ENCODE results near the gene CDC73.
"Not testable (repeated sequence)": the region's sequence is repeated elsewhere in the genome, so short reads cannot be mapped to it uniquely, and the experiment has no call there.

The CDC73 gene

DNA sequence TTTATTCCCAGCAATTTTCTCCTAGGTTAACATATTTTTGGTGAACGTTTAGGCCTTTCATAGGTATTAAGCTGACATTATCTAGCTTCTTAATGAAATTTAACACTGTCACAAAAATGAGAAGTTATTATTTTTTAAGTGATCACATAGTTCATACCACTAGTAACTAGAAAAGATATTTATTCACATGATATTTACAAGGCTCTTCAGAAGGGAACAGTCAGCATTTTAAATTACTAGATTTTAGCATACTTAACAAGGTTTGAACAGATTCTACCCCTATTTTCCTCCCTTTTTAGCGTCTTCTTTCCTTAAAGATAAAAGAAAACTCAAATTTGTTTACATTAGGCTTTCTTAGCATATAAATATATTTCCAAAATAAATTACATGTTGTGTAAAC is 130.1 kb downstream of the CDC73 start:
- no peak for TF ChIP-seq GATA1 (IDR thresholded peaks at IDR 0.05; ENCODE audit: low read depth, low read length)
- TF ChIP-seq POLR2A (IDR thresholded peaks at IDR 0.05; ENCODE audit: low read length): no peak
- no peak for DNase-seq

DNA sequence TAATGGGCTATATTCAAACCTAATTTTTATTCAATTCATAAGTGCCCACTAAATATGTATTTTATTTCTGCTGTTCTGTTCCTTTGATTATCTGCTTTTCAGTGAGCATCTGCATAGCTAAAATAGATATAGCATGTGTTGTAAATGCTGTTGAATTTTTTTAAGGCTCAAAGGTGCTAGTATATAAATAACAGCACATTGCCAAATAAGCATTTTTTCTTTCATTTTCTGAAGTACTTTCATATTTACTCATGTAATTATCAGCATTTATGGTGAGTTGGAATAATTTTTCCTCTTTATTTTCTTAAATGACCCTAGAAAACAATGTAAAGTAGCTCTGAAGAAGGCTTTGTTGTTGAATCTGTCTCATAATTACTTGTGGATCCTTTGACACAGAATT is 134.2 kb downstream of the CDC73 start:
- no peak for TF ChIP-seq GATA1 (IDR thresholded peaks at IDR 0.05; ENCODE audit: low read depth, low read length)
- no peak for TF ChIP-seq POLR2A (IDR thresholded peaks at IDR 0.05; ENCODE audit: low read length)
- DNase-seq: no peak

DNA sequence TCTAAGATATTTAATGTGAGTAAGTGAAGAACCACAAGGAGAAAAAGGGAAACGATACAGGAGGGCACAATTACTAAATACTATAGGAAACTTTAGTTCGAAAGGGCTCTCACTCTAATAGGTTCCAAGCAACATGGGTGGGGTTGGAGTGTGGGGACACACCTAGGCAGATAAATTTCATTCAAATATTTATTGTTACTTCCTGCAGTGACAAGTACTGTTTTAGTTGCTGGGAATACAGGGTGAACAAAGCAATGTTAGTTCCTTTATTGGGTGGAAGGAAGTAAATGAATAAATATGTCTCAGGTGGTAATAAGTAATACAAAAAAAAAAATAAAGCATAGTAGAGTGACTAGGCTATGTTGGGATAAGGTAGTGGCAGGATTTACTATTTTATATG is 137.8 kb downstream of the CDC73 start:
- no peak for DNase-seq
- TF ChIP-seq GATA1 (IDR thresholded peaks at IDR 0.05; ENCODE audit: low read depth, low read length) (no peak), POLR2A (IDR thresholded peaks at IDR 0.05; ENCODE audit: low read length) (no peak)

DNA sequence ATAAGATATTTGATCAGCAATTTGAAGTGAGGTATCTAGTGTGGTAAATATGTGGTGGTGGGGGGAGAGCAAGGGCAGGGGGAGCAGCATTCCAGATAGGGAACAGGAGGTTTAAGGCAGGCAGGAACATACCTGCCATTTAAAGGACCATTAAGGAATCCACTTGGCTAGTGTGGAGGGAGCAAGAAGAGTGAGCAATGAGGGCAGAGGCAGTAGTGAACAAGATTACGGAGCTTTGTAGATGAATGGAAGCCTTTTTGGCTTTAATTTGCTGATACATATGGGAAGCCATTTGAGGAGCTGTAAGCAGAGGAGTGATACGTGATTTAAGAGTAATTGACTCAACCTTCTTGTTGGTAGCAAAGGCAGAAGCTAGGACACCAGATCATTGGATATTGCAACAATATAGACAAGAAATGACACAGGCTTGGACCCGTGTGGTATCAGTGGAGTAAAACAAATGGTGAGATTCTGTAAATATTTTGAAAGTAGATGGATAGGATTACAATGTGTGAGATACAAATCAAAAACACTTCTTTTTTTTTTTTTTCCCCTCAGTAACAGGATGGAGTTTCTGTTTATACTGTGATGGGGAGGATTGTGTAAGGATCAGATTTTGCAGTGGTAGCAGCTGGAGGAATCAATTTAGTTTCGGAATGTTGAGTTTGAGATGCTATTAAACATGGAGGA is 138.4 kb downstream of the CDC73 start:
- TF ChIP-seq POLR2A (IDR thresholded peaks at IDR 0.05; ENCODE audit: low read length) (no peak), GATA1 (IDR thresholded peaks at IDR 0.05; ENCODE audit: low read depth, low read length) (no peak)
- no peak for DNase-seq

DNA sequence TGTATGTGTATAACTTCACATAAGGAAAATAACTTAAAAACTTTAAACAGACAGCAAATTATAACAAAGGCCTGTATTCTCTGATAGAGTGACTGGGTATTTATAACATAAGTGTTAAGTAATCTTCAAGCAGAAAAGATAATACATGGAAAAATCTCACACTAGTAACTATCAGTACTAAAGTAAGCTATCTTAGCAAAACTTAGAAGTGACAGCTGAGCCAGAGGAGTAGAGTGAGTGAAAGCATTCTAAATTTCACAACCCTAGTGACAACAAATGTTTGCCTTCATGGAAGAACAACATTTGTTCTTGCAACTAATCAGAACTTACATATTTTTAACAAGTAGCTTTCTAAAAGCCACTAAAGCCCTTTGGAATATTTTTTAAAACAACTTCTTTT is 139.1 kb downstream of the CDC73 start:
- no peak for TF ChIP-seq POLR2A (IDR thresholded peaks at IDR 0.05; ENCODE audit: low read length)
- TF ChIP-seq GATA1 (IDR thresholded peaks at IDR 0.05; ENCODE audit: low read depth, low read length): no peak

DNA sequence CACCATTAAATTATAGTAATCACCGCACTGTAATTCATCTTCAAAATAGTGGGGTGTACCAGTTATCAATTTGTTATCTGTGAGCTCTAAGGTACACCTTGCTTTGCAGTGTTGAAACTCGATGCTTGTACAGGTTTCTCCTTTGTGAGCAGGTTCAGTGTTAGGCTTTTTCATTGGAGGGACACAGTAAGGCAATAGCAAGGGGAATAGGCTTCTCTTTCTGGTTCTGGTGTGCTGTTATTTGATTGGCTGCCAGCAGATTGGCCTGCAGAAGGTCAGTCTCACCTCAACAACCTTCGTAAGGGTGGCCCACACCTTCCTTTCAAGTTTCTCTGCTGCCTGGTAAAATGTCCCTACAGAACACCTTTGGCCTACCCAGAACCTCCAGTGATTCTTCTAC is 140.8 kb downstream of the CDC73 start:
- no peak for DNase-seq
- TF ChIP-seq GATA1 (IDR thresholded peaks at IDR 0.05; ENCODE audit: low read depth, low read length) (no peak), POLR2A (IDR thresholded peaks at IDR 0.05; ENCODE audit: low read length) (no peak)

More for the DNA sequence above, 139.1 kb downstream of the CDC73 start:
- DNase-seq: no peak

DNA sequence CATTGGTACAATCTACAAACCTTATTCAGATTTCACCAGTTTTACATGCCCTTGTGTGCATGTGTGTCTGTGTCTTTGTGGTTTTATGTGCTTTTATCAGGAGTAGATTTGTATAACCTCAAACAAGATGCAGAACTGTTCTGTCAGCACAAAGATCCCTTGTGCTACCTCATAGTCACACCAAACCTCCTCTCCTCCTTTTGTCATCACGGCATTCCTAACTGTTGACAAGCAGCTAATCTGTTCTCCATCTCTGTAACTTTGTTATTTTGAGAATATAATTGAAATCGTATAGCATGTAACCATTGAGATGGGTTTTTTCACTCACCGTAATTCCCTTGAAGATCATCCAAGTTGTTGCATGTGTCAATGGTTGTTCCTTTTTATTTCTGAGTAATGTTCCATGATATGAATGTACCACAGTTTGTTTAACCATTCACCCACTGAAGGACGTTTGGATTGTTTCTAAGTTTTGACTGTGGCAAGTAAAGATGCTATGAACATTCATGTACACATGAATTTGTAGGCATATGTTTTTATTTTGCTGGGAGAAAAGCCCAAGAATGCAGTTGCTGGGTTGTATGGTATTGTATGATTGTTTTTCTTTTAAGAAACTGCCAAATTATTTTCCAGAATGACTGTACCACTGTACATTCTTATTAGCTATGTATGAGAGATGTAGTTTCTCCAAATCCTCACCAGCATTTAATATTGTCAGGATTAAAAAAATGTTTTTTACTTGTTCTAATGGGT is 142.7 kb downstream of the CDC73 start:
- DNase-seq: peak in 1 of 2 experiments; percentile 9
- TF ChIP-seq GATA1 (IDR thresholded peaks at IDR 0.05; ENCODE audit: low read depth, low read length) (no peak), POLR2A (IDR thresholded peaks at IDR 0.05; ENCODE audit: low read length) (no peak)

DNA sequence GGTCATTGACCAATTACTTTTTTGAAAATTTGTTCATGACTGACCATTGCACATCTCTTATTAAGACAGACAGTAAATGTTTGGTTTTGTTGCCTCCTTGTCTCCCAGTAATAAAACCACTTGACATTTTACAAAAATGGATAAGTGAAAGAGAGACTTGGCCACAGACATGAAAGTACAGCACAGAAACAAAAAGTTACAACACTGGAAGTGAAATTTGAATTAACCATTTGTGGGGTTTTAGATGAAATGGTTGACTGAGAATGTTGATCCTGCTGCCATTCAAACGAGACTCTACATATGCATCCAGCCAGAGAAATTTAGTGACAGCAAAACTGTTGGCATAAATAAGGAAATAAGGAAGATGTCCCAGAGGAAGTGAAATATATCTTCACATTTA is 143.9 kb downstream of the CDC73 start:
- DNase-seq: no peak
- TF ChIP-seq POLR2A (IDR thresholded peaks at IDR 0.05; ENCODE audit: low read length): no peak
- no peak for TF ChIP-seq GATA1 (IDR thresholded peaks at IDR 0.05; ENCODE audit: low read depth, low read length)

DNA sequence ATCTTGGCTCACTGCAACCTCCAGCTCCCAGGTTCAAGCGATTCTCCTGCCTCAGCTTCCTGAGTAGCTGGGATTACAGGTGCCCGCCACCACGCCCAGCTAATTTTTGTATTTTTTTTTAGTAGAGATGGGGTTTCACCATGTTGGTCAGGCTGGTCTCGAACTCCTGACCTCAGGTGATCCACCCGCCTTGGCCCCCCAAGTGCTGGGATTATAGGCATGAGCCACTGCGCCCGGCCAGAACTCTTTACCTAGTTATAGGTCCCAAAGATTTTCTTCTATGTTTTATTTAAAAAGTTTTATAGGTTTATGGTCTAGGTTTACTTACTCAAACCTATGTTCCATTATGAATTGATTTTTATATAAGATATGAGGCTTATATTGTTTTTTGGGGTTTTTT is 145.0 kb downstream of the CDC73 start:
- not testable (repeated sequence) for DNase-seq

DNA sequence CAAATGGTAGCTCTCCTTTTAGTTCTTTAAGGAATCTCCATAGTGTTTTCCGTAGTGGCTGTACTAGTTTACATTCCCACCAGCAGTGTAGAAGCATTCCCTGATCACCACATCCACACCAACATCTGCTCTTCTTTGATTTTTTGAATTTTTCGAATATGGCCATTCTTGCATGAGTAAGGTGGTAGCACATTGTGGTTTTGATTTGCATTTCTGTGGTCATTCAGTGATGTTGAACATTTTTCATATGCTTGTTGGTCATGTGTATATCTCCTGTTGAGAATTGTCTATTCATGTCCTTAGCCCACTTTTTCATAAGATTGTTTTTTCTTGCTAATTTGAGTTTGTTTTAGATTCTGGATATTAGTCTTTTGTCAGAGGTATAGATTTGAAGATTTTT is 149.2 kb downstream of the CDC73 start:
- no peak for DNase-seq

DNA sequence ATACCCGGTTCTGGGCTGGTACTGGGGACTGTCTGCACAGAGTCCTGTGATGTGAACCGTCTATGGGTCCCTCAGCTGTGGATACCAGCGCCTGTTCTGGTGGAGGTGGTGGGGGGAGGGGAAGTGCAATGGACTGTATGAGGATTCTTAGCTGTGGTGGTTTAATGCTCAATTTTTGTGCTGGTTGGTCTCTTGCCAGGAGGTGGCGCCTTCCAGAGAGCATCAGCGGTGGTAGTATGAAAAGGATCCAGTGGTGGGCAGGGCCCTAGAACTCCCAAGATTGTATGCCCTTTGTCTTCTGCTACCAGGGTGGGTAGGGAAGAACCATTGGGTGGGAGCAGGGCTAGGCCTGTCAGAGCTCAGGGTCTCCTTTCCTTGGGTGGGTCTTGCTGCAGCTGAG is 153.9 kb downstream of the CDC73 start:
- peak; percentile 6 to 7 for DNase-seq
- TF ChIP-seq GATA1 (IDR thresholded peaks at IDR 0.05; ENCODE audit: low read depth, low read length) (no peak), POLR2A (IDR thresholded peaks at IDR 0.05; ENCODE audit: low read length) (no peak)

More for the DNA sequence above, 149.2 kb downstream of the CDC73 start:
- TF ChIP-seq POLR2A (IDR thresholded peaks at IDR 0.05; ENCODE audit: low read length) (no peak), GATA1 (IDR thresholded peaks at IDR 0.05; ENCODE audit: low read depth, low read length) (no peak)

DNA sequence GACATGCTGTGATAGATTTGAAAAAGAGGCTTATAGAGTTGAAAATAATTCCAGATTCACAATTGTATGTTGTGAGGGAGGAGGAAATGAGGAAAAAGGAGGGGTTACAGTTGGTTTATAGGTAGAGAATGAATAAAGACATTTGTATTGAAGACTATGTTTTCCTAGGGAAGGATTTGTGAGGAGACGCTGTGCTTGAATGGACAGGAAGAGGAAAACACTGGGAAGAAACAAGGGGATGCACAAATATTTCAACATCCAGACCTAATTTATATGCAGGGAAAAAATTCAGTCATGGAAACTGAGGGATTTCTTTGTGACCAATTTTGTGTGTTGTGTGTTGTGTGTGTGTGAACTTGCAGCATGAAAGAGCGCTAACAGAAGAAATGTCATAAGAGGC is 157.1 kb downstream of the CDC73 start:
- TF ChIP-seq POLR2A (IDR thresholded peaks at IDR 0.05; ENCODE audit: low read length) (no peak), GATA1 (IDR thresholded peaks at IDR 0.05; ENCODE audit: low read depth, low read length) (no peak)

DNA sequence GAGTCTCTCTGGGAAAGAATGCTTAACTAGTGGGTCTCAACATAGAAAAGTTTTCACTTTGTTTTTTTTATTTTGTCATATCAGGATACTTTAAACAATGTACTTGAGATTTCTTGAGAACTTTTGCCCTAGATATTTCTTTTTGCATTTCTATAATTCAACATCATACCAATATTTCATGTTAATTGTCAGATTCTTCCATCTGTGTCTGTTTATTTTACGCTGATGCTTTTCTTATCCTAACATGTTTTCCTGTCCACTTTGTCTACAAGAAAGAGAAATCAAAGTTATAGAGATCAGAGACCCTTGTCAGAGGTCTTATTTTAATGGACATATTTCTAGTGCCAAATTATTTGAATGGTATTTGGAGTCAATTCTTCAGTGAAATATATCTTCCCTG is 160.1 kb downstream of the CDC73 start:
- DNase-seq: no peak
- no peak for TF ChIP-seq GATA1 (IDR thresholded peaks at IDR 0.05; ENCODE audit: low read depth, low read length)
- no peak for TF ChIP-seq POLR2A (IDR thresholded peaks at IDR 0.05; ENCODE audit: low read length)

More for the DNA sequence above, 157.1 kb downstream of the CDC73 start:
- DNase-seq: no peak

DNA sequence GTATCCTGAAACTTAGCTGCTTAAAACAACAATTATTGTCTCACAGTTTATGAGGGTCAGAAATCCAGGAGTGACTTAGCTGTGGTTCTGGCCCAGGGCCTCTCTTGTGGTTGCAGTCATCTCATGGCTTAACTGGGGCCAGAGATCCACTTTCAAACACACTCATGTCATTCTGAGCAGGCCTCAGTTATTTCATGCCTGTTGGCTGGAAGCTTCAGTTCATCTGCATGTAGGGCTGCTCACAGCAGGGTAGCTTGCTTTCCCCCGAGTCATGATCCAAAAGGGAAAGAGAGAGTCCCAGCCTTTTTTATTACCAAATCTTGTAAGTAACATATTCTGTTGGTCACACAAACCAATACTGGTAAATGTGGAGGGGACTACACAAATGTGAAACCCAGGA is 161.2 kb downstream of the CDC73 start:
- no peak for TF ChIP-seq POLR2A (IDR thresholded peaks at IDR 0.05; ENCODE audit: low read length)
- no peak for TF ChIP-seq GATA1 (IDR thresholded peaks at IDR 0.05; ENCODE audit: low read depth, low read length)
- no peak for DNase-seq

DNA sequence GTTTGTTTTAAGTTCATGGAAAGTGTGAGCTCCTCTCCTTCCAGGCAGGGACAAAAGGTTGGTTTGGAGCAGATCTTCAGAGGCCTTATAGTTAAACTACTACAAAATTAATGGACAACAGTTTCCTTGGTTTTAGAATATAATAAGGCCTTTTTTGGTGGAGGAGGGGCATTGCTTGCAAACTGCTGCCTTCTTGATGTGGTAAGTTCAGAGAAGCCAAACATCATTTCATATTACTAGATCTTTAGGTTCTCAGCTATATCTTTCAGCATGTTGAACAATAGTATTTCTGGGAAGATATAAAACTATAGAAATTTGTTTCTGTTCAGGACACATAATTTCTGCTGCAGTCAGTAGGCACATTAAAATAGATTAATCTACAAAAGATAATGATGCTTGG is 162.4 kb downstream of the CDC73 start:
- TF ChIP-seq POLR2A (IDR thresholded peaks at IDR 0.05; ENCODE audit: low read length) (no peak), GATA1 (IDR thresholded peaks at IDR 0.05; ENCODE audit: low read depth, low read length) (no peak)
- DNase-seq: no peak

Measured in erythroblast (primary cell).